LNCAP (cell line): Measurements from ENCODE around the gene MAGEB4.

ENCODE experiments used
- TF ChIP-seq, protein P1 (sequence below): fragments of 450-650 bp; IDR thresholded peaks from 2 replicates; pipeline ENCODE4 v1.5.1; 2017; ENCODE audit warnings: mild to moderate bottlenecking

The MAGEB4 gene

GRCh38 chrX:30224536-30224935 is 17.3 kb upstream of the MAGEB4 start:
- TF ChIP-seq, protein P1, sequence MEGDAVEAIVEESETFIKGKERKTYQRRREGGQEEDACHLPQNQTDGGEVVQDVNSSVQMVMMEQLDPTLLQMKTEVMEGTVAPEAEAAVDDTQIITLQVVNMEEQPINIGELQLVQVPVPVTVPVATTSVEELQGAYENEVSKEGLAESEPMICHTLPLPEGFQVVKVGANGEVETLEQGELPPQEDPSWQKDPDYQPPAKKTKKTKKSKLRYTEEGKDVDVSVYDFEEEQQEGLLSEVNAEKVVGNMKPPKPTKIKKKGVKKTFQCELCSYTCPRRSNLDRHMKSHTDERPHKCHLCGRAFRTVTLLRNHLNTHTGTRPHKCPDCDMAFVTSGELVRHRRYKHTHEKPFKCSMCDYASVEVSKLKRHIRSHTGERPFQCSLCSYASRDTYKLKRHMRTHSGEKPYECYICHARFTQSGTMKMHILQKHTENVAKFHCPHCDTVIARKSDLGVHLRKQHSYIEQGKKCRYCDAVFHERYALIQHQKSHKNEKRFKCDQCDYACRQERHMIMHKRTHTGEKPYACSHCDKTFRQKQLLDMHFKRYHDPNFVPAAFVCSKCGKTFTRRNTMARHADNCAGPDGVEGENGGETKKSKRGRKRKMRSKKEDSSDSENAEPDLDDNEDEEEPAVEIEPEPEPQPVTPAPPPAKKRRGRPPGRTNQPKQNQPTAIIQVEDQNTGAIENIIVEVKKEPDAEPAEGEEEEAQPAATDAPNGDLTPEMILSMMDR = no peak

DNA sequence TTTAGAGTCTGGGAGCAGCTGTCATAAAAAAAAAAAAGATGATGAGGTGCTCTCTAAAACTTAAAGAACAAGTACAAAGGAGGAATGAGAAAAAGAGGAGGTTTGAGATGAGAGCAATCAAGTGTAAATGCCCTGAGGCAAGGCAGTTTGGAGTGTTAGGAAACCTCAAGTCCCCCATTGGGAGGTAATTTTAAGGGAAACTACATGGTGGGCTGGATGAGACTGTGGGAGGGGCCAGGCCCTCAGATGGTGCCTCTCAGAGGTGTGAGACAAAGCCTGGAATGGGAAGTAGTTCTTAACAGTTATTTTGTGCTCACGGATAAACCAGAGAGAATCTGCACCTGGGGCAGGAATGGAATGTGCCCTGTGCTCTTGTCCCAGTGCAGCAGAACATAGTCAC is 13.3 kb upstream of the MAGEB4 start:
- TF ChIP-seq, protein P1 = no peak

GRCh38 chrX:30230395-30230794 is 11.4 kb upstream of the MAGEB4 start, which contains the start of gene MAGEB3:
TSS of gene MAGEB3 (plus strand) at chrX:30230657. CDS start at chrX:30235925, 5,268 bp downstream.
- TF ChIP-seq, protein P1 = no peak

- TF ChIP-seq, protein P1 = no peak
These were observed 5.1 kb downstream of the MAGEB4 start, which contains the start of gene MAGEB1 for GRCh38 chrX:30246769-30247489. TSS of gene MAGEB1 (plus strand) at chrX:30247146. CDS start at chrX:30250494, 3,348 bp downstream.

DNA sequence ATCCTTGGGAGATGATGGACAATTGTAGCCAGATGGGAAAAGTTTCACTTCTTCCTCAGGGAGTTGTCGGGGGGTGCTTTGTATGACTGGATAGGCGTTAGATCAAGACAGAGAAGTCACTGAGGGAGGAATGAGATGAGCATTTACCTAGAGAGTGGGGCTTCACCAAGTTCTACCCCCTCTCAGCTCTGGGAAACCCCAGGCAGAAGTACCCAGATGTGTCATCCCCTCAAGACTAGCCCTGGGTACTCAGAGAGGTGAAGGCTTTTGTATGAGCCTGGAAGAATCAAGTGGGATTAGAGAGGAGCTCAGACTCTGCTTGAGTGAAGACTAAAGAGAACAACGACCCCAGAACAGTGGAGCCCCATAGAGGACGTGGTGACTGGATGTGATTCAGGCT is 7.1 kb downstream of the MAGEB4 start:
- TF ChIP-seq, protein P1 = no peak

- TF ChIP-seq, protein P1 = no peak
These were observed 11.5 kb downstream of the MAGEB4 start for GRCh38 chrX:30253257-30253656.

- TF ChIP-seq, protein P1 = no peak
These were observed 18.1 kb downstream of the MAGEB4 start for GRCh38 chrX:30259927-30260326.
